Measurements from ENCODE around the gene KDM1B.

DNA sequence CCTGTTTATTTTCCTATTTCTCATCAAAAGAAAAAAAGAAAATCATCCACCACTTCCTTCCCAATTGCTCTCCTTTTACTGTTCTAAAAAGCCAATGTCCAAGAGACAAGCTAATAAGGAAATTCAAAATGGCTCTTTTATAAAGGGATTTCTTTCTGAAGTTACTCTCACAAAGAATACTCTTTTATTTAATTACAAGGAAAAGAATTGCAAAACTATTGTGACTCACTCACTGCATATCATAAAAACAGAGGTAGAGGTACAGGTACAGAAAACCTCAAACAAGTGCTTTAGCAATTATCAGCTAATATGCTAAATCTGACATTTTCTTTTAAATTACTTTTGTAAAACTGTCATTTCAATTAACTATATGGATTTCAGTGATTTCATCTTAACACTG lies 91.0 kb downstream of the KDM1B start:
- TF ChIP-seq, protein P1, sequence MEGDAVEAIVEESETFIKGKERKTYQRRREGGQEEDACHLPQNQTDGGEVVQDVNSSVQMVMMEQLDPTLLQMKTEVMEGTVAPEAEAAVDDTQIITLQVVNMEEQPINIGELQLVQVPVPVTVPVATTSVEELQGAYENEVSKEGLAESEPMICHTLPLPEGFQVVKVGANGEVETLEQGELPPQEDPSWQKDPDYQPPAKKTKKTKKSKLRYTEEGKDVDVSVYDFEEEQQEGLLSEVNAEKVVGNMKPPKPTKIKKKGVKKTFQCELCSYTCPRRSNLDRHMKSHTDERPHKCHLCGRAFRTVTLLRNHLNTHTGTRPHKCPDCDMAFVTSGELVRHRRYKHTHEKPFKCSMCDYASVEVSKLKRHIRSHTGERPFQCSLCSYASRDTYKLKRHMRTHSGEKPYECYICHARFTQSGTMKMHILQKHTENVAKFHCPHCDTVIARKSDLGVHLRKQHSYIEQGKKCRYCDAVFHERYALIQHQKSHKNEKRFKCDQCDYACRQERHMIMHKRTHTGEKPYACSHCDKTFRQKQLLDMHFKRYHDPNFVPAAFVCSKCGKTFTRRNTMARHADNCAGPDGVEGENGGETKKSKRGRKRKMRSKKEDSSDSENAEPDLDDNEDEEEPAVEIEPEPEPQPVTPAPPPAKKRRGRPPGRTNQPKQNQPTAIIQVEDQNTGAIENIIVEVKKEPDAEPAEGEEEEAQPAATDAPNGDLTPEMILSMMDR (IDR thresholded peaks at IDR 0.05; ENCODE audit: control extremely low read depth in 1 of 3, insufficient read depth in 1 of 3, low read depth in 1 of 3, low read length in 3 of 3) = no peak
- no peak for TF ChIP-seq RNF2 (IDR thresholded peaks at IDR 0.05; ENCODE audit: borderline replicate concordance, low read depth, low read length, missing control alignments, poor library complexity, severe bottlenecking)
- no peak for TF ChIP-seq EZH2 (IDR thresholded peaks at IDR 0.05; ENCODE audit: low read depth, low read length, severe bottlenecking)
- TF ChIP-seq SIN3A (conservative IDR thresholded peaks at IDR 0.05 in 1 of 2, IDR thresholded peaks at IDR 0.05 in 1 of 2; ENCODE audit: low read depth in 1 of 2, low read length in 2 of 2) = no peak
- no peak for TF ChIP-seq POLR2A (IDR thresholded peaks at IDR 0.05; ENCODE audit: control extremely low read depth in 1 of 2, low read depth in 2 of 2, low read length in 2 of 2)
- no peak for TF ChIP-seq JUND (IDR thresholded peaks at IDR 0.05; ENCODE audit: low read length)
- TF ChIP-seq, protein P2, sequence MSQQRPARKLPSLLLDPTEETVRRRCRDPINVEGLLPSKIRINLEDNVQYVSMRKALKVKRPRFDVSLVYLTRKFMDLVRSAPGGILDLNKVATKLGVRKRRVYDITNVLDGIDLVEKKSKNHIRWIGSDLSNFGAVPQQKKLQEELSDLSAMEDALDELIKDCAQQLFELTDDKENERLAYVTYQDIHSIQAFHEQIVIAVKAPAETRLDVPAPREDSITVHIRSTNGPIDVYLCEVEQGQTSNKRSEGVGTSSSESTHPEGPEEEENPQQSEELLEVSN (IDR thresholded peaks at IDR 0.05) = no peak
- no peak for TF ChIP-seq POLR2AphosphoS5 (IDR thresholded peaks at IDR 0.05; ENCODE audit: low read depth, low read length)
